AML-193 (cell line): ENCODE data around the gene KCNQ2.
A peak's percentile ranks its signal among the peaks of the same experiment; 100 is the strongest.

ENCODE experiments used
- DNase-seq, 2 experiments: peaks; one replicate each; lab custom pipeline; 2025; lab: John Stamatoyannopoulos, UW

Gene KCNQ2

DNA sequence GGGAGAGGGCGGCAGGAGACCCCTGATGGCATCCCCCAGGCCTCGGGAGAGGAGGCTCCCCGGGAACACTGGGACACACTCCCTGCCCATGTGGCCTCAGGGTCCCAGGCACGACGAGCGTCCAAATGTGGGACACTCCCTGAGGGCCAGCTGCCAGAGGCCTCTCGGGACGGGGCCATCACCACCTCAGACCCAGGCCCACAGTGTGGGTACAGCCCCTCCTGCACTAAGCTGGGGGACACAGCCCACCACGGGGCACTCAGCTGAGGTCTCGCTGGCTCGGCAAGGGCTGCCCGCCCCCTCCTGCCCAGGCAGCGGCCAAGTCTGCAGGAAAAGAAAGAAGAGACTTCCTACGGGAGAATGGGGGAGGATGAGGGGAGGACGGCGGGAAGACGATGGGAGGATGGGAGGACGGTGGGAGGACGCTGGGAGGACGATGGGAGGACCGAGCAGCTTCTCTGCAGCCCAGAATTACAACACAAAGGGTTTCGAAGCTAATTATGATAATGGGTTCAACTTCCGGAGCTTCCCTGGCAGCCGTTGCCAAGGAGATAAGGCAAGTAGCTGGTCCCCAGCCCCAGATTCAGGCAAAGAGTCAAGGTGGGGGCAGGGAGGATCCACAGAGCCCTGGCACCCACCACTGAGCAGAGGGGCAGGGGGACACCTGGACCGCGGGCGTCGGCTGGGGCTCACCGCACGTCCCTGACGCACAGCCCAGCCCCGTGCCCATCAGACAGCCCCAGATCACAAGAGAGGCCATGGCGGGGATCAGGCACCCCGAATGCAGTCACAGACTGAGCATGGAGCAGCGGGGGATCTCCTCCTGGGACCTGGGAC is 17.5 kb downstream of the KCNQ2 start:
- no peak for DNase-seq

DNA sequence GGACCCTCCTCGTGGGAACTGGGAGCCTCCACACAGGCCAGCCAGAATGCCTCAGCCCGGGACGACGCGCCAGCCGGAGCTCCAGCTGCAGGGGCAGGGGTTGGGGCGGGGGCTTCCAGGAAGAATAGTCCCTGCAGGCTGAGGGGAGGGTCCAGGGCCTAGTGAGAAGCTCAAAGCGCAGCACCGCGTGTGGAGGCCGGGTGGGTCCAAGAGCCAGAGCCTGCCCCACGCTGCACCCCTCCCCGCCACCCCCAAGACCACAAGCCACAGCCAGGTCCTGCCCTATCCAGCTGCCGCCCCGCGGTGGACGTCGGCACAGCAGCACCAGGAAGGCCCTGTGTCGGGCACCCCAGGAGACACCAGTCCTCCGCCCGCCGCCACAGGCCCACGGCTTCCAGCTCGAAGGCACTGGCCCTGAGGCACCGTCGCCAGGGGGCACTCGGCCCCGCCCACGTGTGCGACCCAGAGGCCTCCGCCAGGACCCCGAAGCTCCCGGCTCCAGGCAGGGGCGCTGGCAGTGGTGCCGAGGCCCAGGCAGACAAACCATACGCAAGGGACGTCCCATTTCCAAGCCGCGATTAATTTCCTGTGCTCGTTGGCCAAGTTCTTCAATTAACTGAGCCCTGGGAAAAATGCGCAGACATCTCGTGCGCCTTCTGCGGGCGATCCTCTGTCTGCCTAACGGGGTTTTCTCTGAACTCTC is 19.5 kb downstream of the KCNQ2 start:
- DNase-seq = no peak

DNA sequence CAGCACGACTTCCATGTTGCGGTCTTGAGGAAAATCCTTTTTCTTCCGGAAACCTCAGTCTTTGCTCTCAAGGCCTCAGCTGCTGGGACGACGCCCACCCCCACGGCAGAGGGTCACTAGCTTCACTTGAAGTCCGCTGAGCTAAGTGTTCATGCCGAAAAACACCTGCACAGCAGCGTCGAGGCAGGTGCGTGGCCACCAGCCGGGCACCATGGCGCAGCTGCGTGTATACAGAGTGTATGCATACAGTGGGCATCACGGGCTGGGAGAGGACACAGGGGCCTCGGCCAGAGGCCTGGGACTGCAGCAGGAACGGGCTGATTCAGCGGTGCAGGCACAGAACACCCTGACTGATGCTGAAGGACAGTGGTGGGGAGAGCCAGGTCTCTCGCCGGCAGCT is 20.1 kb downstream of the KCNQ2 start:
- no peak for DNase-seq

DNA sequence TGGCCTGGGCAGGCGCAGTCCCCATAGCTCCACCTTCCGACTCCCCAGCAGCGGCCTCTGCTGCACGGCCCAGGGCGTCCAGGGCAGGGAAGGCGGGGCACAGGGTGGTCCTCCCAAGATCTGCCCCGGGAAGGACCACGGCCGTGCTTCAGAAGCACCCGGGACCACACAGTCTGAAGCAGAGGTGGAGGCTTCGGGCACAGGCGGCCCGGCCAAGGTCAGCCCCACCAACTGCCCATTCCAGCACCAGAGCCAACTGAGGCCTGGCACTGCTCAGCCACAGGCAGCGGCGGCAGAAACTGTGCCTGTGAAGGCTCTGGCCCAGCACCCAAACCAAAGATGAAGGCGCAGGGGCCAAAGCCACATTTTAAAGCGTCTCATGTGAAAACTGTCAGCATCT is 20.6 kb downstream of the KCNQ2 start:
- no peak for DNase-seq

DNA sequence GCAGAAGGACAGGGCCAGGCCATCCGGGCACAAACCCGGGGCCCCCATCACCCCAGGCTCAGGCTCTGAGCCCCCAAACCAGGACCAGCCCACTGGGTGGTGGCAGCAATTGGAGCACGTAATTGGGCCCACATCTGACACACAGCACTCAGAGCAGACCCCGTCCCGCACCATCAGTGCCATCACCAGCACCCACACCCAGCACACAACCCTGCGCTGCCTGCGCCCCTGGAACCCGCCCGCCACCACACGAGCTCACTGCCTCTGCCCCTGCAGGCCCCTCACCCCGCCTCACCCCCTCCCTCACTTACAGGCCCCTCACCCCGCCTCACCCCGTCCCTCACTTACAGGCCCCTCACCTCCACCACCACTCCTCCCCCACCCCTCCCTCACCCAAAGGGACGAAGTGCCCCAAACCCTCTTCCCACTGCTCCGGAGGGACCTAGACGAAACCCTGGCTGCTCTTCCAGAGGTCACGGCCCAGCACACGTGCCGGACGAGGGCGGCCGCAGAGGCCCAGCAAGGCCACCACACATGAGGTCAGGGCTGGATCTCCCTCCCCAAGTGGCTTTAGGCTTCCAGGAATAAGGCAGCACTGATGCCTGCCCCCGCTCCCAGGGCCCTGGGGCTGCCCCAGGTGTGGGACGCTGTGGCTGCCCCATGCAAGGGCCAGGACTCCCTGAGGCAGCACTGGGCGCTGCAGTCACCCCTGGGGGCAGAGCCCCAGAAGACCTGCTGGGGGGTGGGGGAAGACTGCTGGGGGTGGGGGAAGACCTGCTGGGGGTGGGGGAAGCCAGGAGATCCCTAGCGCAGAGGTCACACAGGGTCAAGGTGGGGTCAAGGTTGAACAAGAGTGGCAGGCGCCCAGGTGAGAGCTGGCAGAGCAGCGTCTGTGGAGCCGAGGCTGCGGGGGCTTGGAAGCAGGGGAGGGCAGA is 22.4 kb downstream of the KCNQ2 start:
- no peak for DNase-seq

DNA sequence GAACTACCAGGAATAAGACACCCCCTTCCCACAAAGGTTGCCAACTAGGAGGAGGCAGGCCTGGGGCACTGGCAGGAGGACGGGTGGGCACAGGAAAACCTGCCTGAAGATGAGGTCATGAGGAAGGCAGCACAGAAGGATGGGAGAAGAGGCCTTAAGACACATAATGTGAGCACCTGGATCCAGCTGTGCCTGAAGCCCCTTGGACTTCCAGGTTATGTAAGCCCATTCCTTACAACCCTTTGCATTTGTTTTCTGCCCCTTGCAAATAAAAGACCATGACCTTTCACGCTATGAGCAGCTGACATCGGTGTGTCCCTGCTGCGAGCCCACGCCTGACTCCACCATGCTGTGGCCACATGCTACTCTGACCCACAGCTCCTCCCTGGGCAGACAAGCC is 23.4 kb downstream of the KCNQ2 start:
- DNase-seq = no peak

DNA sequence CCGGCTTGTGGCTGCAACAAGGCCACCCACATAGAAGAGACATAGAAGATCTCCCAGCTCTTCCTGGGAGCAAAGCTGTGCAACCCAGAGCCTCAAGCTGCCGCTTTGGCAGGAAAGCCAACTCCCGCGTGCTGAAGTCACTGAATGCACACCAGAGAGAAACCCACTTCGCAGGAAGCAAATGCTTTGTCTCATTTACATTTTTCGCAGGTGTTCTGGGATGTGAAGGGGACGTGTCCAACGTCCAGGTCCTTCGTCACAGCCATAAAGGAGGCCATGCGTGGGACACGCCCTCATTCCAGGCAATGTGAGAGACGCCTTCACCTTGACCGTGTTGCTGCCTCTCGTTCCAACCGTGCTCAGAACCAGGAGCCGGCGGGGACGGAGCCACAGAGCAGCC is 24.4 kb downstream of the KCNQ2 start:
- no peak for DNase-seq

DNA sequence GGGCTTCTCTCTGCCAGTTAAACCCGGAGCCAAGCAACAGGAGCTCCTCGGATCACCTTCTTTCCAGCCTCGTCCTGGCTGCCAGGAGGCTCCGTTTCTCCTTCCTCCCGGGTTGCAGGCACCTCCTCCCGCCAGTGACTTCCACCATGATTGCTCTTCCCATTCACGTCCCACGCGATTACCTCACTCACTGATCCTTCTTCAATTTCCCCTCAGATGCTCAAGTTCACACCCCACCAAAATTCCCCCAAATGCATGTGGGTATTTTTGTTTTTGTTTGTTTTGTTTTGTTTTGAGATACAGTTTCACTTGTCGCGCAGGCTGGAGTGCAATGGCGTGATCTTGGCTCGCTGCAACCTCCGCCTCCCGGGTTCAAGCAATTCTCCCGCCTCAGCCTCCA is 25.1 kb downstream of the KCNQ2 start:
- DNase-seq = no peak

DNA sequence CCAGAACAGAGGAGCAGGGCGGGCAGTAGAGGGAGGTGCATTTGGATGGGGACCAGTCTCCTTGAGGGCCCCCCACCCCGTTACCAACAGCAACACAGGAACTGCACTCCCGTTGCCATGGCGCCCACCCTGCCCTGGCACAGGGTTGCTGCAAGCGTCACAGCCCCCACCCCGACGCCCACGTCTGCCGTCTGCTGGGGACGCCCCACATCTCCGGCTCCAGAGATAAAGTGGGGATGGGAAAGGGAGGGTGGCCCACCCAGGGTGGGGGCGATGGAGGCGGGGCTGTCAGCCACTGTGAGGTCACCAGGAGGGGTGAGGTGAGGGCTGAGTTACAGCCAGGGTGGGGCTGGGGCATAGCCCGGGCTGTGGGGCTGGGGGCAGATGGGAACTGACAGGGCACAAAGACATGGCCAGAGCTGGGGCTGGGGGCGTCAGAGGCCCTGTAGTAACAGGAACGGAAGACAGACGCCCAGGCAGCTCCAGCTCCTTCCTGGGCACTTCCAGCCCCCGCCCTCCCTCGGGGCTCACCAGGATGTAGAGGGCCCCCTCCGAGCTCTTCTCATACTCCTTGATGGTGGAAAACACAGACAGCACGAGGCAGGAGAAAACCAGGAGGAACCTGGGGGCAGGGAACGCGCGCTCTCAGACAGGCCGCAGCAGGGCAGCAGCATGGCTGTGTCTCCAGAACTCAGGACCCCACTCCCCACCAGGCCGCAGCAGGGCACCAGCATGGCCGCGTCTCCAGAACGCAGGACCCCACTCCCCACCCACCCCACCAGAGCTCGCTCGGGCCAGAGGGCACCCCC is 26.0 kb downstream of the KCNQ2 start:
- no peak for DNase-seq

DNA sequence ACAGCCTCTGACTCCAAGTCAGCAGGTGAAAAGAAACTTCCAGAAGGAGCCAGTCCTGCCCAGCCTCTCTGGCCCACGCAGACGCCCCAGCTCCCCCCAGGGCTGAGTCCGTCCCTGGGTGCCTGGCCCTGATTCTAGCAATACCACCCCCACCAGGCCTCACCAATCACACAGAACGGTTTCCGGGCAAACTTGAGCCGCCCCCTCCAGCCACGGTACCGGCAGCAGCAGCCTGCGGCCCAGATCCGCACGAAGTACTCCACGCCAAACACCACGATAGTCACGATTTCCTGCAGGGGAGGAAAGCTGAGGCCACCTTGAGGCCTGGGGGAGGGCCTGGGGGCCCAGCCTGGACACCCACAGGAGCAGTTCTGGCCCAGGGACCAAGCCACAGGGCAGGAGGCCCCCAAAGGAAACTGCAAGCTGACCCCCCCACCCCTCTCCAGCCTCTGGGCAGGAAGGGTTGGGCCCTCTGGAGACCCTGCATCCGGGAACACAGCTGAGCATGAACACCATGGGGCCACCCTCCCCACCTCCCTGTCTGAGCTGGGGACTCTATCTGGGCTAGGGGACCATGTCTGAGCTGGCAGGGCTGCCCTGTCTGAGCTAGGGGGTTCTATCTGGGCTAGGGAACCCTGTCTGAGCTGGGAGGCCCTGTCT is 27.2 kb downstream of the KCNQ2 start:
- DNase-seq = no peak

DNA sequence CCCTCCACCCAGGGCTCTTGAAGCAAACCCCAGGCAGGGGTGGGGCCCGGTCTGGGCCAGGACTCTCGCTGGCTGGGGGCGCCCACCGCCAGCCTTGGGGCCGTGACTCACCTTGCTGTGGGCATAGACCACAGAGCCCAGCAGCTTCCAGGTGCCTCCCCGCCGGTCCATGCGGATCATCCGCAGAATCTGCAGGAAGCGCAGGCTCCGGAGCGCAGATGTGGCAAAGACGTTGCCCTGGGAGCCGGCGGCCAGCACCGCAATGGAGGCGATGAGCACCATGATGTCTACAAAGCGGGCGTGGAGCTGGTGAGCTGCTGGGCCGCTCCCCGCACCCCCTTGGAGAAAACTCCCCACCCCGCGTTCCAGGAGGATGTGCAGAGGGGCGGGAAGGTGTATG is 27.9 kb downstream of the KCNQ2 start:
- no peak for DNase-seq

DNA sequence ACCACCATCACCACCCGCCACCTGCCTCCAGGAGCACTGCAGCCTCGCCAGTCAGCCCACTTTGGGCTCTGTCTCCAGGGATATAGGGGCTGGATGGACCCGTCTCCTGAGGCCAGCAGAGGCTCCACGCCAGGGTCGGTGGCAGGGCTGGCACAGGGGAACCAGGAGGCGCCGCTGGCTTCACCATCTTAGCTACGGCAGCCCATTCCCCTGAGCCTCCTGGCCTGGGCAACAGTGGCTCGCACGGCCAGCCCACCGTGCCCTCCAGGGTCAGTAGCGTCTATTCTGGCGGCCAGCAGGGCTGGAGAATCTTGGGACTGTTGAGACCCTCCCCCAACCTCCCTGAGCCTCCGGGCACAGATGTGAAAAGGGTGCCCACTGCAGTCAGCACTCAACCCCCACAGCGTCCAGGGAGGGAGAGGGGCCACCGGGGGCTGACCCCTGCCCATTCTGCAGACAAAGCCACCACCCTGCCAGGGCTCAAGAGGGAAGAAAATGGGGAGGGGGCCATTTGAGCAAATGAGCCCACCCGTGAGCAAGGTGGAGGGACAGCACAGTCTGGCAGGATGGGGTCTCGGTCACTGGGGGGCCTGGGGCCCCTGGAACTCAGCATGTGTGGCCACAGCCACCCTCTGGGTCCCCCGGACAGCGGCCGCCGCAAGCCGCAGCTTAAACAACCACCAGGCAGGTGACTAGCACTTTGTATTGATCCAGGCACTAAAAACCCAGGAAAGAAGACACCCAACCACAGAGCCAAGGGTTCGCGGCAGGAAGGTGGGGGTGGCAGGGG is 28.7 kb downstream of the KCNQ2 start:
- DNase-seq = no peak

DNA sequence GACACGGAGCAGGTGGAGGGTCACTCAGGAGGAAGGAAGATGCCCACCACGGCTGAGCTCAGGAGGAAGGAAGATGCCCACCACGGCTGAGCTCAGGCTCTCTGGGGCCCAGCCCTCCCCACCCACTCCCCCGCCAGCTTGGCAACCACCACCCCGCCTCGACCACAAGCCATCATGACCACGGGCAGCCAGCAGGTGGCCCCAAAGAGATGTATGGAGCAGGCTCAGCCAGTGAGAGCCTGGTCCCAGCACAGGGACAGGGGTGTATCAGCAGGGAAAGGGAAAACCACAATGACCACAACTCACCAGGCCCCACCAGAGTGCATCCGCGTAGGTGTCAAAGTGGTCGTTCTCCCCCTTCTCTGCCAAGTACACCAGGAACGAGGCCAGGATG is 30.4 kb downstream of the KCNQ2 start:
- DNase-seq = peak in 1 of 2 experiments; percentile 13

DNA sequence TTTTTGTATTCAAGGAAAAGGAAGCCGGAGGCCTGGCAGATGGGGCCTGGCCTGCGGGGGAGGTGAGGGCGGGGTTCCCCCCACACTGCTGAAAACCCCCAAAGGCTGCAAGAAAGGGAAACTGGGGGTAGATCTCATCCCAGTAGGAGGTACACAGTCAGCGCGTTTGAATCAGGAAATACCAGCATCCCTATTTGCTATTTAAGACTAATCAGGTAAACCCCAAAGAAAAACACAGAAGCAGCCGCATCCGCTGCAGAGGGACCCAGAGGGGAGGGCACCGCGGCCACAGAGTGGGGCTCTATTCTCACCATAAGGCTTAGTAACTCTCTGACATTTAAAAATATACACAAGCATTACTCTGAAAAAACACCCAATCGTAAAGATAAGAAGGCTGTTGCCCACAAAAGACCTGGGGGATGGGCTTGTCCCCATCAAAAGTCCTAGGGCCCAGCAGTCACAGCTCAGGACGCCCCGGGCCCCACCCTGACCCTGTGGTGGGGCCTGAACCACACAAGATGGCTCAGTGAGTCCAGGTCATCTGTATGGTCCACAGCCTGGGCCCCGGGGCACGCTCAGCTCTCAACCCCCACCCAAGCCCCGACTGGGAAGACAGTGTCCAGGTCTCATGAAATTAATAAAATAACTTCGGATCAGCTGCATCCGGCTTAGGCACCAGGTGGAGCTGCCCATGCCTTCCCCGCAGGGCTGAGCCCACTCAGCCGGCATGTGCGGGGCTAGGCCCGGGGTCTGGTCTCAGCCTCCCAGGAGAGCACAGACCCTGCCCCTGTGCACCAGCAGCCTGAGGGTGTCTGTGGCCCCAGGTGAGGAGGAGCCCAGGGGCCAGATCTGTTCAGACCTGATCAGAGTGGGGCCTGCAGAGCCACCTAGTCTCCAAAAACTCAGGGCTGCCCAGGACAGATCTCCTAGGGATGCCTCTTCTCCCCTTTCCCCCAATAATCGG is 31.0 kb downstream of the KCNQ2 start:
- no peak for DNase-seq

DNA sequence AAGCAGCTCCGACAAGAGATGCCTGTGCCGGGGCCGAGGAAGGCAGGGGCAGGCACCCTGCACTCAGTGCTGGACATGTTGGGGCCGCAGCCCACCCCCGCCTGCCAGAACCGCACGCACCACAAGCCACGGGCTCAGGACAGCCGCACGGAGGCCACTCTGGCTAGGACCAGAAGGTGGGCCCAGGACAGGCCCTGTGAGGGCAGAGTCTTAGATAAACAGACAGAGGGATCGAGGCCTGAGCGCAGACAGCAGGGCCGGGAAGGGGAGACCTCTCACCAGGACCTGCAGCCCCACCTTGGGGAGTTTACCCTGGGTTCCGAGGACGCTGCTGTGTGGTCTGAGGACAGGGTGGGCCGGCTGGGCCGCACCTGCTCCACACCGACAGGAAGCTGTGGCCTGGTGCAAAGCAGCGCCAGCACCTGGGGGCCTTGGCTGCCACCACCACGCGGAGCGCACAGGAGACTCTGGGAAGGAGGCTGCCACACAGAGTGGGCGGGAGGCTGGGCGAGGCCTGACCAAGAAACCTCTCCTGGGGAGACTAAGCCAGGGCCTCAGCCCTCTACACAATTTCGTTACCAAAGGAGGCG is 32.0 kb downstream of the KCNQ2 start:
- DNase-seq = no peak

DNA sequence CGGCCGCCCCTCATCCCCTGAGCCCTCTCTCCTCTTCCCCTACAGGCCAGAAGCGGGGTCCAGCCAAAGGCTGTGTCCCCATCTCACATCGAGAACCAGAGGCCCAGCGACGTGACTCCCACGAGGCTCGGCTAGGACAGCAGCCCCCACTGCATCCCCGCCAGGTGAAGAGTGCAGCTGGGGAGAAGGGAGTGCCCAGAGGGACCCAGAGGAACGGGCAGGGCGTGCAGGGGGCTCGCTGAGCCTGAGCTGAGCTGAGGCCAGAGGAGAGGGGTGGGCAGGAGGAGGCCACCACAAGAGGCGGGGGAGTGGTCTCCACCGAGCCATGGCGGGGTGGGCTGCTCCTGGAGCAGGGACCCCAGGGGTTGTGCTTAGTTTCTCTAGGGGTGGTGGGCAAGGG is 32.6 kb downstream of the KCNQ2 start:
- DNase-seq = no peak

DNA sequence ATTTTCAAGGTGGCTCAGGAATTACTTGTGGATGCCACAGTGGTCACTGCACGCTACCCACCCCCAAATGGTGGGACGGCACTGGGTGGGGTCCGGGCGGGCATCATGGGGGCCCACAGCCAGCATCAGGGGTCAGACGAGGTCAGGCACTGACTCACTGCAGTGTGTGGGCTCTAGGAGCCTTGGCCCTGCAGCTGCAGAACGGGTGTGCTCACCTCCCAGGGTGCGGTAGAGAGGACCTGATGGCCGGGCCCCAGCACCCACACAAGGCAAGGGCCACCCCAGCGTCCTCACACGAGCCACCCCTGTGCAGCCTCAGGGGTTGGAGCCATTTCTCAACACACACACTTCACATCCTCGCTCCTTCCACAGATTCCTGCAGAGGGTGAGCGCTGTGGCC is 34.3 kb downstream of the KCNQ2 start:
- DNase-seq = no peak

DNA sequence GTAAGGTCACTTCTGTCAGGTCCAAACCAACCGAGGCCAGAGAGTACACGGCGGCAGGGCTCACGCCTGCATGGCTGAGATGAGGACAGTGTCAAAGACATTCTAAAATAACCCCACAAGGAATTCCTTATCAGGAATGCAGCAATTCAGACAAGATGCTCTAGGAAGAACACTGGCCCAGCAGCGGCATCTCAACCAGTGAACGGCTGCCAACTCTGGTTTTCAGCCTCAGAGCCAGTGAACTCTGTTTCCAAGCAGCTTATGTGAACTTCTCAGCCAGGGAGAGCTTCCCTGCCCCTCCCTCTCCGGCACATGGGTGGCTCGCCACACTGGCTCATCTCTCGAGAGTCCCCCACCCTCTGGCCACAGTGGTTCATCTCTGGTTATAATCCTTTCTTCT is 36.9 kb downstream of the KCNQ2 start:
- no peak for DNase-seq
